Endothelial cell of umbilical vein (primary cell): ENCODE data around the gene DSC1. TPM values are rescaled to one million over a fixed set of nuclear protein-coding genes. Genes with fewer than 3 reads are reported as not detected.

ENCODE experiments used
- BruUV-seq: library from RNA; stranded (reverse); fragments of 400-500 nt; replicated peaks from 2 replicates; lab custom pipeline; 2021; lab: Mats Ljungman, UMichigan
- CTCF ChIA-PET: fragments of 300-600, 350-600 bp; sonication (Branson Sonifier 250); formaldehyde crosslinking; loops from one replicate; lab custom pipeline; 2021; ENCODE audit warnings: antibody characterized with exemption, inconsistent platforms; lab: Charles Lee
- POLR2A ChIA-PET: fragments of 300-600, 350-600 bp; sonication (Branson Sonifier 250); formaldehyde crosslinking; loops from one replicate; lab custom pipeline; 2021; ENCODE audit warnings: antibody characterized with exemption, inconsistent platforms; lab: Charles Lee
- DNase-seq: peaks from one replicate; pipeline ENCODE4 v3.0.0-alpha.2; 2011; ENCODE audit warnings: low read depth, low spot score
- FAIRE-seq: peaks from 2 replicates; lab custom pipeline; 2011; peaks lifted over from hg19 to GRCh38; lab: Jason Lieb, UNC
- H2AFZ ChIP-seq: 2 replicates; pipeline ENCODE4 v1.6.0; 2012; ENCODE audit warnings: low read depth, low read length, control low read depth, inconsistent platforms
- H3K27ac ChIP-seq: 2 replicates; pipeline ENCODE4 v1.5.1; 2011; ENCODE audit warnings: low read depth, mild to moderate bottlenecking, control low read depth, low read length, moderate library complexity; ENCODE audit not compliant: insufficient read depth
- H3K27me3 ChIP-seq, 2 experiments: 2 replicates each; pipeline versions ENCODE4 v1.6.0 to v1.6.1; 2011; ENCODE audit warnings: low read length in 2 of 2, mixed read lengths in 1 of 2; ENCODE audit not compliant: control insufficient read depth in 2 of 2, insufficient read depth in 2 of 2
- H3K36me3 ChIP-seq, 2 experiments: 2 replicates in 1 of 2; 3 replicates in 1 of 2; pipeline ENCODE4 v1.5.1; 2011; ENCODE audit warnings: low read length in 2 of 2, mild to moderate bottlenecking in 1 of 2, moderate library complexity in 1 of 2; ENCODE audit not compliant: control insufficient read depth in 2 of 2, insufficient read depth in 2 of 2; ENCODE audit errors: extremely low read depth in 1 of 2
- H3K4me1 ChIP-seq: 3 replicates; pipeline ENCODE4 v1.5.1; 2011; ENCODE audit warnings: mild to moderate bottlenecking, low read length; ENCODE audit not compliant: control insufficient read depth, insufficient read depth; ENCODE audit errors: extremely low read depth
- H3K4me2 ChIP-seq: 2 replicates; pipeline ENCODE4 v1.6.1; 2011; ENCODE audit warnings: low read length, control low read depth, mixed read lengths; ENCODE audit not compliant: insufficient read depth
- H3K4me3 ChIP-seq, 3 experiments: fragments of 200-600 bp in 1 of 3; sonication (generic), shearing (Covaris generic) in 1 of 3; replicated peaks in 1 of 3; 2 replicates each; pipeline ENCODE4 v1.5.1; 2011 to 2016; ENCODE audit warnings: control low read depth in 3 of 3, low read length in 3 of 3, mild to moderate bottlenecking in 2 of 3, inconsistent platforms in 1 of 3, low read depth in 1 of 3, moderate library complexity in 1 of 3; ENCODE audit not compliant: insufficient read depth in 1 of 3
- H3K79me2 ChIP-seq: 2 replicates; pipeline ENCODE4 v1.6.0; 2012; ENCODE audit warnings: low read length, inconsistent platforms; ENCODE audit not compliant: control insufficient read depth, insufficient read depth
- H3K9ac ChIP-seq: replicated peaks from 2 replicates; pipeline ENCODE3; 2011; ENCODE audit warnings: low read length, control low read depth; ENCODE audit not compliant: insufficient read depth; ENCODE audit errors: extremely low read depth
- H3K9me1 ChIP-seq: replicated peaks from 3 replicates; pipeline ENCODE4 v1.6.0; 2011; ENCODE audit warnings: mild to moderate bottlenecking, low read length; ENCODE audit not compliant: control insufficient read depth, insufficient read depth; ENCODE audit errors: extremely low read depth
- H3K9me3 ChIP-seq: replicated peaks from 2 replicates; pipeline ENCODE4 v1.5.1; 2012; ENCODE audit warnings: low read length, inconsistent platforms; ENCODE audit not compliant: control insufficient read depth, insufficient read depth
- H4K20me1 ChIP-seq: replicated peaks from 2 replicates; pipeline ENCODE3; 2011; ENCODE audit warnings: mild to moderate bottlenecking, low read length; ENCODE audit not compliant: control insufficient read depth, insufficient read depth; ENCODE audit errors: extremely low read depth
- CTCF ChIP-seq, 2 donors: IDR thresholded peaks; 1 replicate in 1 of 2; 2 replicates in 1 of 2; pipeline ENCODE4 v1.5.1; 2011; ENCODE audit warnings: low read length in 2 of 2, mild to moderate bottlenecking in 2 of 2, moderate library complexity in 2 of 2, control low read depth in 1 of 2, inconsistent platforms in 1 of 2, low read depth in 1 of 2; ENCODE audit not compliant: insufficient read depth in 1 of 2; ENCODE audit errors: extremely low read depth in 1 of 2
- EZH2 ChIP-seq: IDR thresholded peaks from 2 replicates; pipeline ENCODE4 v1.6.1; 2012; ENCODE audit warnings: borderline replicate concordance, low read depth, mild to moderate bottlenecking, moderate library complexity, low read length, inconsistent platforms; ENCODE audit not compliant: severe bottlenecking
- FOS ChIP-seq: IDR thresholded peaks from 2 replicates; pipeline ENCODE4 v1.6.1; 2011; ENCODE audit warnings: mild to moderate bottlenecking, low read length, moderate library complexity, borderline replicate concordance; ENCODE audit not compliant: insufficient read depth
- GATA2 ChIP-seq: IDR thresholded peaks from 2 replicates; pipeline ENCODE4 v1.7.0; 2011; ENCODE audit warnings: low read depth, mild to moderate bottlenecking, moderate library complexity, mixed read lengths, low read length; ENCODE audit not compliant: insufficient read length, insufficient read depth
- JUN ChIP-seq: IDR thresholded peaks from 2 replicates; pipeline ENCODE4 v1.6.1; 2011; ENCODE audit warnings: borderline replicate concordance, low read depth; ENCODE audit not compliant: insufficient read length, insufficient read depth
- MAX ChIP-seq: IDR thresholded peaks from 2 replicates; pipeline ENCODE4 v1.6.1; 2011; ENCODE audit not compliant: insufficient read depth, insufficient read length
- MYC ChIP-seq: IDR thresholded peaks from one replicate; pipeline ENCODE4 v1.6.1; 2011; ENCODE audit warnings: mild to moderate bottlenecking, low read depth, low read length
- POLR2A ChIP-seq: IDR thresholded peaks from 2 replicates; pipeline ENCODE4 v1.6.1; 2012; ENCODE audit warnings: low read depth, mild to moderate bottlenecking, control low read depth, low read length
- POLR2AphosphoS5 ChIP-seq: IDR thresholded peaks from 2 replicates; pipeline ENCODE4 v1.6.1; 2012; ENCODE audit warnings: low read depth, mild to moderate bottlenecking, control low read depth, low read length, moderate library complexity; ENCODE audit not compliant: insufficient read depth
- dilution Hi-C: fragments of 300-500 bp; cut with MboI; formaldehyde crosslinking; loops from one replicate; pipeline ENCODE4 v1.15.0; 2019; ENCODE audit warnings: low sequenced_read_pairs; ENCODE audit not compliant: extremely low pct_ligation_motif_present
- intact Hi-C: fragments of 100-400 bp; cut with micrococcal nuclease; formaldehyde crosslinking; loops from one replicate; pipeline ENCODE4 v1.10.0; 2022
- polyA plus RNA-seq, 4 experiments: library from polyadenylated mRNA; depleted of rRNA in 3 of 4; stranded (reverse) in 3 of 4; unstranded in 1 of 4; fragments of >200 nt; gene quantifications; 2 replicates each; pipeline versions ENCODE4 v1.2.1 to v1.2.3, GENCODE V29; 2011 to 2012; ENCODE audit warnings: missing spikeins in 1 of 4
- total RNA-seq: library from RNA; stranded (reverse); gene quantifications from 2 replicates; pipeline ENCODE4 v1.2.3, GENCODE V29; 2021

DSC1 gene
- total and polyA plus RNA-seq, 2 donors (not counting 3 experiments of a cell fraction or from before 2014, with no cell fraction given): not detected

GRCh38 chr18:31102941-31103340, 59.7 kb downstream of the DSC1 start:
- ChIA-PET POLR2A (no interaction called here), CTCF (no interaction called here)
- Histone ChIP-seq H3K27ac (no peak overlapping the region), H4K20me1 (no peaks in the 10 kb centered on the region), H3K4me3 (no peak overlapping the region), H3K36me3 (no peaks in the 10 kb centered on the region), H3K9ac (no peak overlapping the region), H2AFZ (no peak overlapping the region), H3K27me3 (peaks cover 9 to 24% of the 10 kb centered on the region in 2 experiments), H3K79me2 (no peaks in the 10 kb centered on the region), H3K4me2 (no peak overlapping the region), H3K4me1 (no peaks in the 10 kb centered on the region), H3K9me3 (no peaks in the 10 kb centered on the region), H3K9me1 (no peaks in the 10 kb centered on the region)
- dilution Hi-C loops: no loop called here
- FAIRE-seq: no peak
- intact Hi-C loops: no loop called here
- TF ChIP-seq CTCF (IDR thresholded peaks at IDR 0.05; ENCODE audit: extremely low read depth in 1 of 2, insufficient read depth in 1 of 2, low read depth in 1 of 2, low read length in 2 of 2) (no peak), MAX (no peak), POLR2AphosphoS5 (no peak), FOS (no peak), GATA2 (no peak), POLR2A (no peak), JUN (no peak), EZH2 (no peak), MYC (no peak)
- DNase-seq: no peak
- no TSS peak for BruUV-seq
